IPS-NIHi7 (cell line): ENCODE data around the gene PLD1.
"Not testable (repeated sequence)": the region's sequence is repeated elsewhere in the genome, so short reads cannot be mapped to it uniquely, and the experiment has no call there.

Experiments used
- DNase-seq: peaks from one replicate; pipeline ENCODE4 v3.0.0; 2012; ENCODE audit warnings: mixed read lengths; ENCODE audit errors: extremely low spot score

PLD1 gene, protein sequence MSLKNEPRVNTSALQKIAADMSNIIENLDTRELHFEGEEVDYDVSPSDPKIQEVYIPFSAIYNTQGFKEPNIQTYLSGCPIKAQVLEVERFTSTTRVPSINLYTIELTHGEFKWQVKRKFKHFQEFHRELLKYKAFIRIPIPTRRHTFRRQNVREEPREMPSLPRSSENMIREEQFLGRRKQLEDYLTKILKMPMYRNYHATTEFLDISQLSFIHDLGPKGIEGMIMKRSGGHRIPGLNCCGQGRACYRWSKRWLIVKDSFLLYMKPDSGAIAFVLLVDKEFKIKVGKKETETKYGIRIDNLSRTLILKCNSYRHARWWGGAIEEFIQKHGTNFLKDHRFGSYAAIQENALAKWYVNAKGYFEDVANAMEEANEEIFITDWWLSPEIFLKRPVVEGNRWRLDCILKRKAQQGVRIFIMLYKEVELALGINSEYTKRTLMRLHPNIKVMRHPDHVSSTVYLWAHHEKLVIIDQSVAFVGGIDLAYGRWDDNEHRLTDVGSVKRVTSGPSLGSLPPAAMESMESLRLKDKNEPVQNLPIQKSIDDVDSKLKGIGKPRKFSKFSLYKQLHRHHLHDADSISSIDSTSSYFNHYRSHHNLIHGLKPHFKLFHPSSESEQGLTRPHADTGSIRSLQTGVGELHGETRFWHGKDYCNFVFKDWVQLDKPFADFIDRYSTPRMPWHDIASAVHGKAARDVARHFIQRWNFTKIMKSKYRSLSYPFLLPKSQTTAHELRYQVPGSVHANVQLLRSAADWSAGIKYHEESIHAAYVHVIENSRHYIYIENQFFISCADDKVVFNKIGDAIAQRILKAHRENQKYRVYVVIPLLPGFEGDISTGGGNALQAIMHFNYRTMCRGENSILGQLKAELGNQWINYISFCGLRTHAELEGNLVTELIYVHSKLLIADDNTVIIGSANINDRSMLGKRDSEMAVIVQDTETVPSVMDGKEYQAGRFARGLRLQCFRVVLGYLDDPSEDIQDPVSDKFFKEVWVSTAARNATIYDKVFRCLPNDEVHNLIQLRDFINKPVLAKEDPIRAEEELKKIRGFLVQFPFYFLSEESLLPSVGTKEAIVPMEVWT

DNA sequence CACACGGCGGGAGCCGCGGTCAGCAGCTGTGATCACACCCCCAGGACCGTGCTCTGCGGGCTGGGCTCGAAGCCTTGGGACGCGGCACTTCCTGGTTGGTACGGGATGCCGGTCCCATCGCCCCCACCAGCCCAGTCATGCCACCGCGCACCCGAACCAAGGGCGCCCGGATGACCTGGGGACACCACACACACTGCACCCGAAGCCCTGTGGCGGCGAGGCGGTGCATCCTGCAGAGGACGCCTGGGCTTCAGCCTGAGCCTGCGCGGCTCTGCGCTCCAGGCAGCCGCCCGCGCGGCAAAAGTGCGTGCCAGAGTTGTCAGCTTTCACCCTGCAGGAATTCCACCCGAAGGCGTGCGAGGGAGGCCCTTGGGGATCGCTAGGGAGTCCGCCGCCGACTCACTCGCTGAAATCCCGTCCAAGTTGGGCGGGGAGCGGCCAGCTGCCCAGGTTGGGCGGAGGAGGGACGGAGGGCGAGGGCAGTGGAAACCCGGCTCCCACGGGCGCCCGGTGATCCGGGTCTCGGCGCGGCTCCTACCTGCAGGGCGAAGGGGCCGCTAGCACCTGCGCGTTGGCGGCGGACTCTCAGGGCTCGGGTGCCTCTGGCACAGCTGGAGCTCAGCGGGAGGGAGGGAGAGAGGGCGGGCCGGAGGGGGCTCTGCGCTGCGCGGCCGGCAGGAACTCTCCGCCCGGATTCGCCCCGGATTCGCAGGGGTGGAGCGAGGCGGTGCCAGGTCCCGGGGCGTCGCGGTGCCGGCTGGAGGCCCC, at the start of gene PLD1:
Gene PLD1, minus strand, starts transcription at position 623 of the 768 bp plus-strand sequence. CDS start 72,432 bp downstream, outside the sequence.
- peak; percentile 77 for DNase-seq

DNA sequence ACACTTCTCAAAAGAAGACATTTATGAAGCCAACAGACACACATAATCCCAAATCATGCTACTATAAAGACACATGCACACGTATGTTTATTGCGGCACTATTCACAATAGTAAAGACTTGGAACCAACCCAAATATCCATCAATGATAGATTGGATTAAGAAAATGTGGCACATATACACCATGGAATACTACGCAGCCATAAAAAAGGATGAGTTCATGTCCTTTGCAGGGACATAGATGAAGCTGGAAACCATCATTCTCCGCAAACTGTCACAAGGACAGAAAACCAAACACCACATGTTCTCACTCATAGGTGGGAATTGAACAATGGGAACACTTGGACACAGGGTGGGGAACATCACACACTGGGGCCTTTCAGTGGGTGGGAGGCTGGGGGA, 48.5 kb upstream of the PLD1 start:
- not testable (repeated sequence) for DNase-seq

- DNase-seq: no peak
Observed at GRCh38 chr3:171854649-171855305, 44.5 kb upstream of the PLD1 start.

DNA sequence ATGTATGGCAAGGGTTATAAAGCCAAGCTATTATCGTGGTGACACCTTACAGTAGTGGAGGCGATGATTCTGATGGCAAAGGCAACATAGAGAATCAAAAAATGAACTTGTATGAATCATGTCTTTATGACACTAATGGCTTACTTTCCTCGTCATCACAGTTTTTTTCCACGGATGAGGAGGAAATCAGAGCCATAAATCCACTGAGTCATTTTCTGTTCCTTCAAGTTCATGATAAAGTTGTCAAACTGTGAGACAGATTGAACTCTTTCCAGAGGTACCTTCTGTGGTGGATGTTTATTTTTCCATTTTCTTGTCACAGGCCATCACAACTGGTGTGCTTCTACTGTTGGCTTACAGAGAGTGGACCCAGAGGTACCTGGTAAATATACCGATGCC, 41.4 kb upstream of the PLD1 start:
- no peak for DNase-seq

GRCh38 chr3:171850960-171851659, 40.8 kb upstream of the PLD1 start:
- no peak for DNase-seq

- DNase-seq: peak; percentile 35
Observed at GRCh38 chr3:171850320-171850959, 40.2 kb upstream of the PLD1 start.

DNA sequence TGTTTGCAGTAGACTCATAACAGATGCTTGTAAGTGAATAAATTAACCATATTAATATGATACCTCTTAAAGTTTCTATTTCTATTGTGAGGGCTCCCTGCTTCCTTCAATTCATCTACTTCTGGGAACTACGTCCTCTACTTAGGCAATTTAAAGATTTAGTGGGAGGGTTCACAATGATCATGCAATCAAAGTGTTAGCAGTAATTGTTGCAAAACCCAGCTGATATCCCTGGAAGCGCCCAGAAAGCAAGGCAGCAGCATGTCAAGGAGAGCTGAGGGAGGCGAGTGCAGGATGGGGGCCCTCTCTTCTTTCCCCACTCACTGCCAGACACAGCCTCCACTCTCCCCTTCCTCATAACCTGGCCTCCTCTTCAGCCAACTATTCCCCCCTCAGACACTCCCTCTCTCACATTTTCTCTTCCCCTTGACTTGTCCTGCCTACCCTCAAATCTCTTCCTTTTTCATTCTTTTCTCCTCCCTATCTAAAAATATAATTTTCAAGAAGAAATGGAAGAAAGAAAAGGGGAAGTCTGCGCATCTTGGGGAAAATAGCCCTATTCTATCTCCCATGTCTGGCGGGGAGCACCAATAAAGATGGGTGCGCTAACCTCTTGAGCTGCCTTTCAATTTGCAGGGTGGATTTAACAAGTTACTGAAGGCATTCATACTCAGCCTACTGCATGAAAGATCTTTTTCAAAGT, 39.5 kb upstream of the PLD1 start:
- DNase-seq: no peak

DNA sequence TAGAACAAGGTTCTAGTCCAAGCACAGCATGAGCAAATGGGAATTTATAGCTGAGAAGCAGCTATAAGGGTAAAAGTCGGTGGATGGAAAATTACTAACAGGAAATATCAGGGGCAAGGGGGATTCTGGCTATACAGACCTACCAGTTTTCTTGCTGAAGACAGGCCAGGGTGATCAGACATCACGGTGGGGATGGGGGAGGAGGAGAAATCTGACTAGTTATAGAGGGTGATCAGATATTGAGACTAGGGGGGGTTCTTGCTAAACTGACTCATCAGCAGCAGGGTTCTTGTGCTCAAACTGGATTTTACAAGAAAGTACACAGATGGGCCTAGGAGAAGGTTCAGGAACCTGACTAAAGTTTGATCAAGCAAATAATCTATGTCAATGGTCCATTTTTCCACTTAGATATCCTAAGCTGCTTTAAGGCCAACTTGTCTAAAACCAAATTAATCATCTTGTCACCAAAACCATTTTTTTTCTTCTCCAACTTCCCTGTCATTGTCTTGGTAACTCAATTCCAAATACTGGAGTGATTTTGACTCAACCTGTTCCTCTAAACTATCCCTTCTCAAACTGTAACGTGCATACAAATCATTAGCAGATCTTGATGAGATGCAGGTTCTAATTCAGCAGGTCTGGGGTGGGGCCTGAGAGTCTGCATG, 37.4 kb upstream of the PLD1 start:
- no peak for DNase-seq

- no peak for DNase-seq
Observed at GRCh38 chr3:171847133-171847532, 36.9 kb upstream of the PLD1 start.

GRCh38 chr3:171846597-171846996, 36.3 kb upstream of the PLD1 start:
- no peak for DNase-seq

GRCh38 chr3:171845481-171846284, 35.4 kb upstream of the PLD1 start:
- DNase-seq: no peak

DNA sequence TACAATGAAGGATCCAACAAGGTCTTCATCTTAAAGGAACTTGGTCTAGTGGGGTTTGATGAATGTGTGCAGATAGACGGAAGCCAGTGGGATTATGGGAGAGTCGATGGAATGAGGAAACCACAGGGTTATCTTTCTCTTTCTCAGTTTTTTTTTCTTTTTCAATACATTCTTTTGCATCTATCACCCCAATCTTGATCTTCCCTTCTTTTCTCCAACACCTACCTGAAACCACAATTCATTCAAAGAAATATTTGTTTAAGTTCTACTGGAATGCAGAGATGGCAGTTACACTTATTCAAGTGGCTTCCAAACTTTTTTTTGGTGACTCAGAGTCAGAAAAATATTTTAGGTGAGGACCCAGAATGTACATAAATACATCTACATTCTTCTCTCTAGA, 34.6 kb upstream of the PLD1 start:
- no peak for DNase-seq

DNA sequence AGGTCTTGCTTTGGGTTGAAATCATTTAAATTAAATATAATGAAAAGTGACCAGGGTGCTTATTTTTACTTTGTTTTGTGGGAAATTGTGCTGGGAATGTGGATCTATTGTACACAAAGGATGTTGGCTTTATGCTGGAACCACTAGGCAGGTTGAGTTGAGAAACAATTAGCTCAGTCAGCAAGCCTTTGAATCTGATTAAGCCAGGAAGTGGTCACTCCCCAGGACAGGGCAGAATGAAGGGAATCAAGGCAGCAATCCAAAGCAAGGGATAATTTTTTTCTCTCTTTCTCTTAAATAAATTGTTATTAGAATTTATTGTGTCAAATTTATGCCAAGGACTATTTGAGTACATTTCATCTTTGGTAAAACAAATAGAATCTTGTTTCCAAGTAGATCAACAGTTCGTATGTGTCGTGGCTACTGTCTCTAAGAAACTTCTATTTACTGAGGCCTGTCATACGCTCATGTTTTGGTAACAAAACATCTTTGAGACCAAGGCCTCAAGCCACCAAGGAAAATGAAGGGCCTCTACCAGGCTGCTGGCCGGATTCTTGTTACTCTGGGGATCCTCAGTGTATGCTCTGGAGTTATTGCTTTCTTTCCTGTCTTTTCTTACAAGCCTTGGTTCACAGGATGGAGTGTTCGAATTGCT, 32.7 kb upstream of the PLD1 start, which contains the start of gene TMEM212:
Gene TMEM212, plus strand, starts transcription at position 486 of the 655 bp plus-strand sequence. Its CDS starts 35 bp downstream, at position 521.
- DNase-seq: no peak

DNA sequence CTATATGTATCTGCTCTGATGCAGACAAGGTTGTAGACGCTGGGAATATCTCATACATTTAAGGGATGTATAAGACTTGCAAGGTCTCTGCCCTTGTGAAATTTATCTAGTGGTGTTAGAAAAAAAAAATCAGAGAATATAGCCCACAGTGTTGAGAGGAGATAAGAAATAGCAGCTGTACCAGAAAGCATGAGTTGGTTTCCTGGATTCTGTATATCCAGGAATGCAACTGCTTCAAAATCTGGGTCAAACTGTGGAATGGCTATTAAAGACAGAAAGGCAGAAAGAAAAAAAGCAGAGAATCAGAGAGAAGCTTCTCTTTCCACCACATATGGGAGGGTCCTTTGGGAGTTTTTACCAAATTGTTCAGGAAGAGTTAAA, 31.3 kb upstream of the PLD1 start:
- DNase-seq: no peak

GRCh38 chr3:171840811-171841619, 30.7 kb upstream of the PLD1 start:
- peak; percentile 22 for DNase-seq

GRCh38 chr3:171840445-171840810, 30.1 kb upstream of the PLD1 start:
- no peak for DNase-seq
